NOMO-1 treated with DMSO at 0.1 percent for 48 hours (cell line): Measurements from ENCODE around the gene CLCN4.
A peak's percentile ranks its signal among the peaks of the same experiment; 100 is the strongest.

Source experiments
- DNase-seq: peaks from one replicate; lab custom pipeline; 2025; ENCODE audit not compliant: unreplicated experiment; lab: John Stamatoyannopoulos, UW

Gene CLCN4

GRCh38 chrX:10239611-10240064 lies 82.9 kb downstream of the CLCN4 start:
- no peak for DNase-seq

- no peak for DNase-seq
Observed at GRCh38 chrX:10240918-10241317, 84.1 kb downstream of the CLCN4 start.

- DNase-seq: no peak
Observed at GRCh38 chrX:10242026-10242425, 85.3 kb downstream of the CLCN4 start.

GRCh38 chrX:10243106-10243505 lies 86.3 kb downstream of the CLCN4 start:
- no peak for DNase-seq

GRCh38 chrX:10244915-10245622 lies 88.3 kb downstream of the CLCN4 start:
- no peak for DNase-seq

GRCh38 chrX:10245886-10246285 lies 89.1 kb downstream of the CLCN4 start:
- DNase-seq: no peak

GRCh38 chrX:10246297-10246696 lies 89.5 kb downstream of the CLCN4 start:
- DNase-seq: no peak

- DNase-seq: no peak
Observed at GRCh38 chrX:10246846-10247245, 90.1 kb downstream of the CLCN4 start.

GRCh38 chrX:10254739-10255138 lies 98.0 kb downstream of the CLCN4 start:
- DNase-seq: peak; percentile 27

- no peak for DNase-seq
Observed at GRCh38 chrX:10259716-10260115, 102.9 kb downstream of the CLCN4 start.

GRCh38 chrX:10265775-10266174 lies 109.0 kb downstream of the CLCN4 start:
- DNase-seq: no peak

GRCh38 chrX:10278716-10279115 lies 121.9 kb downstream of the CLCN4 start:
- DNase-seq: no peak

GRCh38 chrX:10280071-10280470 lies 123.3 kb downstream of the CLCN4 start:
- DNase-seq: no peak

- no peak for DNase-seq
Observed at GRCh38 chrX:10282490-10282889, 125.7 kb downstream of the CLCN4 start.

- no peak for DNase-seq
Observed at GRCh38 chrX:10286195-10286594, 129.4 kb downstream of the CLCN4 start.
